Breast epithelium (tissue), 4 donors: Measurements from ENCODE around the gene PDGFD. TPM values are rescaled to one million over a fixed set of nuclear protein-coding genes. Genes with fewer than 3 reads are reported as not detected.

Experiments
- DNase-seq, 2 donors: peaks; one replicate each; pipeline ENCODE4 v3.0.0-alpha.2; 2019; ENCODE audit warnings: low spot score in 2 of 2
- H3K27ac ChIP-seq, 2 donors: fragments of 200-600 bp; sonication (generic) in 1 of 2; one replicate each; pipeline ENCODE4 v1.5.1; 2016 to 2019; ENCODE audit warnings: mild to moderate bottlenecking in 1 of 2
- H3K27me3 ChIP-seq, 2 donors: fragments of 200-600 bp; sonication (generic) in 1 of 2; one replicate each; pipeline versions ENCODE4 v1.5.1 to v1.6.0; 2017 to 2019; ENCODE audit warnings: control low read depth in 1 of 2, mild to moderate bottlenecking in 1 of 2
- H3K36me3 ChIP-seq: fragments of 200-600 bp; one replicate; pipeline ENCODE4 v1.5.1; 2019
- H3K4me1 ChIP-seq, 2 donors: fragments of 200-600 bp; sonication (generic); one replicate each; pipeline ENCODE4 v1.5.1; 2016 to 2019; ENCODE audit warnings: control low read depth in 1 of 2
- H3K4me3 ChIP-seq, 3 donors: fragments of 200-600 bp; sonication (generic); 1 replicate in 2 of 3; 2 replicates in 1 of 3; pipeline ENCODE4 v1.5.1; 2016 to 2019; ENCODE audit warnings: mild to moderate bottlenecking in 3 of 3, moderate library complexity in 2 of 3
- H3K9me3 ChIP-seq, 2 donors: fragments of 200-600 bp; sonication (generic) in 1 of 2; one replicate each; pipeline ENCODE4 v1.5.1; 2016 to 2019; ENCODE audit warnings: control low read depth in 1 of 2
- CTCF ChIP-seq, 3 donors: fragments of 450-650 bp; IDR thresholded peaks; one replicate each; pipeline ENCODE4 v1.5.1; 2016 to 2017; ENCODE audit warnings: antibody characterized with exemption in 3 of 3, mild to moderate bottlenecking in 3 of 3, moderate library complexity in 3 of 3
- POLR2A ChIP-seq: fragments of 450-650 bp; IDR thresholded peaks from one replicate; pipeline ENCODE4 v1.6.1; 2016; ENCODE audit warnings: antibody characterized with exemption, mild to moderate bottlenecking, moderate library complexity
- POLR2AphosphoS5 ChIP-seq, 3 donors: sonication (generic); formaldehyde crosslinking; IDR thresholded peaks; one replicate each; pipeline ENCODE4 v1.6.1; 2017; ENCODE audit warnings: antibody characterized with exemption in 3 of 3
- intact Hi-C: fragments of 100-400 bp; cut with DNase I; formaldehyde crosslinking; loops from one replicate; pipeline ENCODE4 v1.15.1; 2023; ENCODE audit warnings: low total_unique reads
- total RNA-seq, 3 donors: library from RNA; depleted of rRNA; stranded (reverse); fragments of >200 nt; gene quantifications; one replicate each; pipeline ENCODE4 v1.1.0, GENCODE V29; 2016

PDGFD gene
- total RNA-seq, 3 donors from 2014 or later: 21.8 to 76.0 (median 53.1) TPM

GRCh38 chr11:103985041-103985440, 178.9 kb downstream of the PDGFD start:
- H3K36me3 ChIP-seq: no peaks in the 10 kb centered on the region
- no peaks in the 10 kb centered on the region for H3K27me3 ChIP-seq
- H3K27ac ChIP-seq: no peak overlapping the region
- no peak for TF ChIP-seq POLR2A
- no peak for TF ChIP-seq POLR2AphosphoS5 (IDR thresholded peaks at IDR 0.05)
- TF ChIP-seq CTCF (IDR thresholded peaks at IDR 0.05): no peak
- intact Hi-C loops: no loop called here
- no peaks in the 10 kb centered on the region for H3K4me1 ChIP-seq
- no peak for DNase-seq
- H3K9me3 ChIP-seq: peaks cover 0 to 5% of the 10 kb centered on the region in 2 donors
- no peak overlapping the region for H3K4me3 ChIP-seq

- DNase-seq: no peak
- Histone ChIP-seq H3K4me3 (no peak overlapping the region), H3K9me3 (peaks cover 0 to 5% of the 10 kb centered on the region in 2 donors), H3K4me1 (no peaks in the 10 kb centered on the region), H3K27me3 (no peaks in the 10 kb centered on the region), H3K36me3 (no peaks in the 10 kb centered on the region), H3K27ac (no peak overlapping the region)
- intact Hi-C loops: no loop called here
- no peak for TF ChIP-seq POLR2A
- no peak for TF ChIP-seq POLR2AphosphoS5 (IDR thresholded peaks at IDR 0.05)
Observed at GRCh38 chr11:103980108-103980507, 183.8 kb downstream of the PDGFD start.

- no peak overlapping the region for H3K27ac ChIP-seq
- no peaks in the 10 kb centered on the region for H3K36me3 ChIP-seq
- no peak for TF ChIP-seq POLR2AphosphoS5 (IDR thresholded peaks at IDR 0.05)
- no peak for TF ChIP-seq POLR2A
- no peaks in the 10 kb centered on the region for H3K27me3 ChIP-seq
- DNase-seq: no peak
- no peaks in the 10 kb centered on the region for H3K4me1 ChIP-seq
- intact Hi-C loops: no loop called here
- no peak overlapping the region for H3K4me3 ChIP-seq
- peaks cover 0 to 3% of the 10 kb centered on the region in 2 donors for H3K9me3 ChIP-seq
Observed at GRCh38 chr11:103978616-103979595, 185.0 kb downstream of the PDGFD start.

GRCh38 chr11:103972013-103972412, 191.9 kb downstream of the PDGFD start:
- Histone ChIP-seq H3K4me3 (no peak overlapping the region), H3K36me3 (no peaks in the 10 kb centered on the region), H3K4me1 (no peaks in the 10 kb centered on the region), H3K27me3 (no peaks in the 10 kb centered on the region), H3K27ac (no peak overlapping the region), H3K9me3 (no peaks in the 10 kb centered on the region)
- TF ChIP-seq CTCF (IDR thresholded peaks at IDR 0.05) (no peak), POLR2A (no peak), POLR2AphosphoS5 (IDR thresholded peaks at IDR 0.05) (no peak)
- DNase-seq: no peak
- intact Hi-C loops: no loop called here

- intact Hi-C loops: no loop called here
- Histone ChIP-seq H3K27me3 (no peaks in the 10 kb centered on the region), H3K4me1 (no peaks in the 10 kb centered on the region), H3K36me3 (no peaks in the 10 kb centered on the region), H3K9me3 (no peaks in the 10 kb centered on the region), H3K27ac (no peak overlapping the region), H3K4me3 (no peak overlapping the region)
- TF ChIP-seq CTCF (IDR thresholded peaks at IDR 0.05): no peak
- no peak for TF ChIP-seq POLR2A
- TF ChIP-seq POLR2AphosphoS5 (IDR thresholded peaks at IDR 0.05): no peak
- no peak for DNase-seq
Observed at GRCh38 chr11:103970701-103971249, 193.2 kb downstream of the PDGFD start.

- no peak for TF ChIP-seq CTCF (IDR thresholded peaks at IDR 0.05)
- TF ChIP-seq POLR2A: no peak
- TF ChIP-seq POLR2AphosphoS5 (IDR thresholded peaks at IDR 0.05): no peak
Observed at GRCh38 chr11:103968685-103969084, 195.3 kb downstream of the PDGFD start.

More at GRCh38 chr11:103968685-103969084, 195.3 kb downstream of the PDGFD start:
- H3K4me3 ChIP-seq: no peak overlapping the region
- no peak for DNase-seq
- H3K36me3 ChIP-seq: no peaks in the 10 kb centered on the region
- no peaks in the 10 kb centered on the region for H3K4me1 ChIP-seq
- no peak overlapping the region for H3K27ac ChIP-seq
- H3K9me3 ChIP-seq: no peaks in the 10 kb centered on the region
- no peaks in the 10 kb centered on the region for H3K27me3 ChIP-seq
- intact Hi-C loops: no loop called here
